Gastroesophageal sphincter (tissue), 3 donors: ENCODE data around the gene SYT14.

Experiments used
- CTCF ChIP-seq, 4 experiments: fragments of 200-600 bp in 2 of 4; fragments of 450-650 bp in 2 of 4; sonication (generic) in 1 of 4; IDR thresholded peaks; one replicate each; pipeline ENCODE4 v1.5.1; 2017 to 2019; ENCODE audit warnings: antibody characterized with exemption in 4 of 4, mild to moderate bottlenecking in 2 of 4, moderate library complexity in 2 of 4
- POLR2A ChIP-seq, 2 donors: fragments of 450-650 bp; IDR thresholded peaks; one replicate each; pipeline ENCODE4 v1.6.1; 2017; ENCODE audit warnings: antibody characterized with exemption in 2 of 2, mild to moderate bottlenecking in 2 of 2, moderate library complexity in 1 of 2

- TF ChIP-seq CTCF (IDR thresholded peaks at IDR 0.05) (no peak), POLR2A (IDR thresholded peaks at IDR 0.05) (no peak)
Observed at GRCh38 chr1:210185063-210185462, 247.0 kb downstream of the SYT14 start.
